ENCODE results near the gene KIF5B. TPM values are rescaled to one million over a fixed set of nuclear protein-coding genes. Genes with fewer than 3 reads are reported as not detected.

Gene KIF5B
- total RNA-seq, 2 experiments from 2014 or later = 63.8 to 81.3 TPM

DNA sequence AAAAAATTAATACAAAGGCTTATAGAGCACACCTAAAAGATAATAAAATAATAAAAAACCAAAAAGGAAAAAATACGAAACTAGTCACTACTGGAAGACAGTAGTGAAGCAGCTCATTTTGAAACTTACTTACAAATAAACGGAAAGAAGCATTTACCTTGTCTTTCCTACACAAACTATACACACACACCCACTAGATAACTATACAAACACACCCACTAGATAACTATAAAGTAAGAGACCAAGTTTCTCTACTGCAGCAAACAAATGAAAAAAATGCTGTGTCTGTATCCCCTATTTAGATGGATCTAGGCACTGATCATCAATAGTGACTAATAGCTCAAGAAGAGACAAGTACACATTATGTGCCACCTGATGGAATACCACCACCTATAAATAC, 49.2 kb downstream of the KIF5B start:
- Histone ChIP-seq H3K79me2 (ENCODE audit: insufficient read depth, low read depth, low read length) (no peaks in the 10 kb centered on the region), H4K20me1 (ENCODE audit: insufficient read depth, low read length) (peaks cover 1% of the 10 kb centered on the region; the same call in 1 of the 2 replicates), H3K9me3 (ENCODE audit: low read length) (no peaks in the 10 kb centered on the region), H3K4me3 (ENCODE audit: low read depth, low read length, poor library complexity, severe bottlenecking) (no peak overlapping the region), H3K27ac (ENCODE audit: low read depth, low read length, poor library complexity, severe bottlenecking) (no peak overlapping the region), H3K4me1 (ENCODE audit: insufficient read depth, low read length, poor library complexity, severe bottlenecking) (no peaks in the 10 kb centered on the region), H2AFZ (ENCODE audit: low read length) (no peak overlapping the region), H3K36me3 (ENCODE audit: insufficient read depth, low read length) (peaks cover 51% of the 10 kb centered on the region), H3K4me2 (ENCODE audit: low read length) (no peak overlapping the region), H3K9me2 (ENCODE audit: insufficient read depth, low read length) (no peaks in the 10 kb centered on the region)
- intact Hi-C loops (cut with micrococcal nuclease; ENCODE audit: unreplicated experiment) = loop anchor here (5.0 kb wide), 1 partner anchor 170 kb away; no protein-coding TSS in a partner anchor
- POLR2A ChIA-PET = interaction anchor here (0.8 kb wide), 1 partner anchor 16 kb away, joined by 4 read pairs; no protein-coding TSS in a partner anchor
- no TSS peak for BruUV-seq (replicated peaks)
- CTCF ChIA-PET (ENCODE audit: unreplicated experiment) = no interaction called here
- DNase-seq (ENCODE audit: low spot score) = no peak
- TF ChIP-seq CTCF (conservative IDR thresholded peaks at IDR 0.05; ENCODE audit: low read length) (no peak), EZH2phosphoT487 (IDR thresholded peaks at IDR 0.05; ENCODE audit: borderline replicate concordance, low read depth, low read length) (no peak)

DNA sequence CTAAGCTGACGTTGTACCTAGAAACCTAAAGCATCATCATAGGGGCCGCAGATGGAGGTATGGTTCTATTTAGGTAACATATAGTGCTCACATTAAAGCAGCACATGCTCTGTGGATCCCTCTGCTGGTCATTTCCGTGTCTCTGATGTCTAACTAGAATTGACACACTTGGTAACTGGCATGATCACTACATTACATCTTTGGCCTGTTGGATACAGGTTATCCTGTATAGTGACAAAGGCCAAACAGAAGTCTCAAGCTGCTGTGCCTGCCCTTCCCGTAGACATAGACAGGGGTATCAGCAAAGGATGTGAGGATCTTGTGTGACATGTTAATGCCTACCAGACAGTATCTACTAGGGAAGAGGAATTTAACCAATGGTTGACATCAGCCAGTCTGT, 51.2 kb downstream of the KIF5B start:
- peak; percentile 61 for DNase-seq (ENCODE audit: low spot score)
- Histone ChIP-seq H3K4me2 (ENCODE audit: low read length) (no peak overlapping the region), H2AFZ (ENCODE audit: low read length) (no peak overlapping the region), H3K36me3 (ENCODE audit: insufficient read depth, low read length) (peaks cover 31% of the 10 kb centered on the region), H3K79me2 (ENCODE audit: insufficient read depth, low read depth, low read length) (no peaks in the 10 kb centered on the region), H3K9me2 (ENCODE audit: insufficient read depth, low read length) (no peaks in the 10 kb centered on the region), H3K4me3 (ENCODE audit: low read depth, low read length, poor library complexity, severe bottlenecking) (no peak overlapping the region), H3K4me1 (ENCODE audit: insufficient read depth, low read length, poor library complexity, severe bottlenecking) (no peaks in the 10 kb centered on the region), H4K20me1 (ENCODE audit: insufficient read depth, low read length) (no peaks in the 10 kb centered on the region), H3K27ac (ENCODE audit: low read depth, low read length, poor library complexity, severe bottlenecking) (no peak overlapping the region), H3K9me3 (ENCODE audit: low read length) (no peaks in the 10 kb centered on the region)
- TF ChIP-seq CTCF (conservative IDR thresholded peaks at IDR 0.05; ENCODE audit: low read length) (peak; percentile 80), EZH2phosphoT487 (IDR thresholded peaks at IDR 0.05; ENCODE audit: borderline replicate concordance, low read depth, low read length) (no peak)
- no TSS peak for BruUV-seq (replicated peaks)
- ChIA-PET POLR2A (no interaction called here), CTCF (ENCODE audit: unreplicated experiment) (no interaction called here)
- intact Hi-C loops (cut with micrococcal nuclease; ENCODE audit: unreplicated experiment) = loop anchor here (1.0 to 5.0 kb wide), 2 partner anchors 143 to 168 kb away; no protein-coding TSS in a partner anchor

GRCh38 chr10:32004161-32004591, 52.0 kb downstream of the KIF5B start:
- peaks cover 24% of the 10 kb centered on the region for H3K36me3 ChIP-seq (ENCODE audit: insufficient read depth, low read length)
- no peak overlapping the region for H3K4me2 ChIP-seq (ENCODE audit: low read length)
- ChIA-PET POLR2A (interaction anchor here (0.8 kb wide), 1 partner anchor 142 kb away, joined by 3 read pairs; no protein-coding TSS in a partner anchor), CTCF (ENCODE audit: unreplicated experiment) (no interaction called here)
- no peaks in the 10 kb centered on the region for H3K4me1 ChIP-seq (ENCODE audit: insufficient read depth, low read length, poor library complexity, severe bottlenecking)
- BruUV-seq (replicated peaks) = no TSS peak
- H2AFZ ChIP-seq (ENCODE audit: low read length) = no peak overlapping the region
- H3K27ac ChIP-seq (ENCODE audit: low read depth, low read length, poor library complexity, severe bottlenecking) = no peak overlapping the region
- no peak for TF ChIP-seq EZH2phosphoT487 (IDR thresholded peaks at IDR 0.05; ENCODE audit: borderline replicate concordance, low read depth, low read length)
- TF ChIP-seq CTCF (conservative IDR thresholded peaks at IDR 0.05; ENCODE audit: low read length) = no peak
- intact Hi-C loops (cut with micrococcal nuclease; ENCODE audit: unreplicated experiment) = no loop called here
- H3K9me3 ChIP-seq (ENCODE audit: low read length) = no peaks in the 10 kb centered on the region
- DNase-seq (ENCODE audit: low spot score) = peak; percentile 5
- H3K79me2 ChIP-seq (ENCODE audit: insufficient read depth, low read depth, low read length) = no peaks in the 10 kb centered on the region
- no peaks in the 10 kb centered on the region for H3K9me2 ChIP-seq (ENCODE audit: insufficient read depth, low read length)
- no peaks in the 10 kb centered on the region for H4K20me1 ChIP-seq (ENCODE audit: insufficient read depth, low read length)
- H3K4me3 ChIP-seq (ENCODE audit: low read depth, low read length, poor library complexity, severe bottlenecking) = no peak overlapping the region
